HepG2 (cell line): ENCODE data around the gene MAP3K3. TPM values are rescaled to one million over a fixed set of nuclear protein-coding genes. Genes with fewer than 3 reads are reported as not detected.

Experiments
- BCL3 ChIP-seq: sonication (generic); formaldehyde crosslinking; IDR thresholded peaks from 2 replicates; pipeline ENCODE4 v1.5.1; 2020; ENCODE audit warnings: mild to moderate bottlenecking, missing genetic modification reagents, moderate library complexity
- E2F1 ChIP-seq: sonication (generic); formaldehyde crosslinking; IDR thresholded peaks from 2 replicates; pipeline ENCODE4 v1.5.0; 2020; ENCODE audit warnings: missing genetic modification reagents
- GTF2F1 ChIP-seq: fragments of 150-350 bp; IDR thresholded peaks from 2 replicates; pipeline ENCODE4 v1.6.1; 2014; ENCODE audit warnings: low read length
- IRF9 ChIP-seq: sonication (generic); formaldehyde crosslinking; IDR thresholded peaks from 2 replicates; pipeline ENCODE4 v1.8.0; 2022; ENCODE audit warnings: missing genetic modification reagents, mild to moderate bottlenecking, borderline replicate concordance
- ISX ChIP-seq: sonication (generic); formaldehyde crosslinking; conservative IDR thresholded peaks from 2 replicates; pipeline ENCODE4 v1.5.0; 2020; ENCODE audit warnings: missing genetic modification reagents
- MIER3 ChIP-seq: IDR thresholded peaks from 2 replicates; pipeline ENCODE4 v1.6.1; 2016; ENCODE audit warnings: missing compliant biosample characterization, borderline replicate concordance
- RCOR2 ChIP-seq: IDR thresholded peaks from 2 replicates; pipeline ENCODE4 v1.6.1; 2016; ENCODE audit warnings: missing biosample characterization, missing genetic modification reagents
- RNF2 ChIP-seq: fragments of 450-650 bp; conservative IDR thresholded peaks from 2 replicates; pipeline ENCODE4 v1.6.1; 2016; ENCODE audit warnings: low read depth
- SRSF9 ChIP-seq: fragments of 200-400 bp; formaldehyde crosslinking; IDR thresholded peaks from 2 replicates; pipeline ENCODE4 v1.6.1; 2018; ENCODE audit warnings: borderline replicate concordance, mild to moderate bottlenecking, low read depth, low read length; ENCODE audit not compliant: insufficient read depth, poor library complexity, severe bottlenecking
- TBX2 ChIP-seq: sonication (generic); formaldehyde crosslinking; IDR thresholded peaks from 2 replicates; pipeline ENCODE4 v1.5.0; 2020; ENCODE audit warnings: missing genetic modification reagents, mild to moderate bottlenecking, borderline replicate concordance
- THAP9 ChIP-seq: sonication (generic); formaldehyde crosslinking; IDR thresholded peaks from 2 replicates; pipeline ENCODE4; 2020; ENCODE audit warnings: missing genetic modification reagents, mild to moderate bottlenecking, borderline replicate concordance
- ZBTB46 ChIP-seq: sonication (generic); formaldehyde crosslinking; IDR thresholded peaks from 2 replicates; pipeline ENCODE4 v1.4.0; 2020; ENCODE audit warnings: mild to moderate bottlenecking, missing genetic modification reagents, borderline replicate concordance
- ZFP36L2 ChIP-seq: sonication (generic); formaldehyde crosslinking; IDR thresholded peaks from 2 replicates; pipeline ENCODE4 v1.4.0; 2020; ENCODE audit warnings: missing genetic modification reagents
- ZMAT5 ChIP-seq: sonication (generic); formaldehyde crosslinking; IDR thresholded peaks from 2 replicates; pipeline ENCODE4 v1.5.0; 2020; ENCODE audit warnings: mild to moderate bottlenecking, low read depth, missing genetic modification reagents, borderline replicate concordance
- ZNF234 ChIP-seq: sonication (generic); formaldehyde crosslinking; conservative IDR thresholded peaks from 2 replicates; pipeline ENCODE4 v1.5.1; 2020; ENCODE audit warnings: mild to moderate bottlenecking, missing genetic modification reagents
- ZNF547 ChIP-seq: sonication (generic); formaldehyde crosslinking; IDR thresholded peaks from 2 replicates; pipeline ENCODE4 v1.5.1; 2020; ENCODE audit warnings: mild to moderate bottlenecking, missing genetic modification reagents
- ZNF652 ChIP-seq: IDR thresholded peaks from 2 replicates; pipeline ENCODE4 v1.6.1; 2016; ENCODE audit warnings: low read depth, borderline replicate concordance
- polyA plus RNA-seq, 8 experiments: library from polyadenylated mRNA; depleted of rRNA in 3 of 8; stranded (reverse) in 7 of 8; unstranded in 1 of 8; fragments of >200 nt; fragmentation: Illumina TruSeq in 4 of 8; extraction: Trizol in 4 of 8; gene quantifications; 2 replicates each; pipeline versions ENCODE4 v1.2.1 to v1.2.3, GENCODE V29; 2011 to 2016; ENCODE audit warnings: low read depth in 4 of 8, missing spikeins in 1 of 8, mixed read lengths in 1 of 8; ENCODE audit not compliant: insufficient read depth in 1 of 8
- total RNA-seq, 5 experiments: library from RNA; depleted of rRNA; stranded (reverse); fragments of >200 nt; fragmentation: Illumina TruSeq; extraction: Trizol; gene quantifications; 2 replicates each; pipeline ENCODE4 v1.2.3, GENCODE V29; 2016; ENCODE audit warnings: low read depth in 1 of 5
- TF ChIP-seq, protein P1 (sequence below): IDR thresholded peaks from 2 replicates; pipeline ENCODE4 v1.6.1; 2016; ENCODE audit warnings: low read depth, control low read depth

MAP3K3 gene
- total and polyA plus RNA-seq, 2 of the 13 experiments (the other 11 are each of a cell fraction or from before 2014, with no cell fraction given), result 17.7 to 21.8 TPM

DNA sequence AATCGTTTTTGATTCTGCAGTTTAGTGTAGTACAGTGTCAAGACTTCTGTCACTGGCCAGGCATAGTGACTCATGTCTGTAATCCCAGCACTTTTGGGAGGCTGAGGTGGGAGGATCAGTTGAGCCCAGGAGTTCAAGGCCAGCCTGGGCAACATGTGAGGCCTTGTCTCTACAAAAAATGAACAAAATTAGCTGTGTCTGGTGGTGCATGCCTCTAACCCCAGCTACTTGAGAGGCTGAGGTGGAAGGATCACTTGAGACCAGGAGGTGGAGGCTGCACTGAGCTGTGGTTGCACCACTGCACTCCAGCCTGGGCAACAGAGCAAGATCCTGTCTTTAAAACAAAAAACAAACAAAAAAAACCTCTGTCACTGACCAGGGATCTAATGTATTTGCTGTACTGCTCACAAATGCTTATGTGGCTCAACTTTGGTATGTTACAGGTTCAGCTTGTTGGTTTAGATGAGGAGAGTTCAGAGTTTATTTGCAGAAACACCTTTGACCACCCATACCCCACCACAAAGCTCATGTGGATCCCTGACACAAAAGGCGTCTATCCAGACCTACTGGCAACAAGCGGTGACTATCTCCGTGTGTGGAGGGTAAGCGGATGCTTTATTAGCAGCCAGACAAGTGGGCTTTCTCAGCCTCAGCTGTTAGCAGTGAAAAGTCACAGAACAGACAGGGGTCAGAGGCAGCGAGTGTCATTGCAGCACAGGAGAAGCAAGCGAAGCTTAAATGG lies 44.0 kb upstream of the MAP3K3 start (continued):
- TF ChIP-seq RCOR2 (CRISPR knock-in tag) (peak; percentile 100), E2F1 (CRISPR knock-in tag) (no peak), BCL3 (CRISPR knock-in tag) (no peak; the same call in 1 of the 2 replicates), TBX2 (CRISPR knock-in tag) (peak; percentile 95), ZNF547 (CRISPR knock-in tag) (peak; percentile 86), ZBTB46 (CRISPR knock-in tag) (no peak), ISX (CRISPR knock-in tag) (no peak), ZMAT5 (CRISPR knock-in tag) (no peak), ZNF234 (CRISPR knock-in tag) (no peak), IRF9 (peak; percentile 66; the same call in 1 of the 2 replicates), ZFP36L2 (CRISPR knock-in tag) (no peak), MIER3 (CRISPR knock-in tag) (peak; percentile 89), GTF2F1 (0 out of 2 replicates have a peak, but pooled peaks have one; percentile 24), THAP9 (no peak), RNF2 (no peak), ZNF652 (no peak), SRSF9 (no peak)
- TF ChIP-seq, protein P1, sequence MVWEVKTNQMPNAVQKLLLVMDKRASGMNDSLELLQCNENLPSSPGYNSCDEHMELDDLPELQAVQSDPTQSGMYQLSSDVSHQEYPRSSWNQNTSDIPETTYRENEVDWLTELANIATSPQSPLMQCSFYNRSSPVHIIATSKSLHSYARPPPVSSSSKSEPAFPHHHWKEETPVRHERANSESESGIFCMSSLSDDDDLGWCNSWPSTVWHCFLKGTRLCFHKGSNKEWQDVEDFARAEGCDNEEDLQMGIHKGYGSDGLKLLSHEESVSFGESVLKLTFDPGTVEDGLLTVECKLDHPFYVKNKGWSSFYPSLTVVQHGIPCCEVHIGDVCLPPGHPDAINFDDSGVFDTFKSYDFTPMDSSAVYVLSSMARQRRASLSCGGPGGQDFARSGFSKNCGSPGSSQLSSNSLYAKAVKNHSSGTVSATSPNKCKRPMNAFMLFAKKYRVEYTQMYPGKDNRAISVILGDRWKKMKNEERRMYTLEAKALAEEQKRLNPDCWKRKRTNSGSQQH (CRISPR knock-in tag), result 0 out of 2 replicates have a peak, but pooled peaks have one; percentile 67
